OCI-LY3 (cell line): ENCODE data around the gene PRR30.
"Not testable (repeated sequence)": the region's sequence is repeated elsewhere in the genome, so short reads cannot be mapped to it uniquely, and the experiment has no call there.

Experiments
- H2AFZ ChIP-seq: fragments of 200-600, 300-600 bp; shearing (Covaris generic); 2 replicates; pipeline ENCODE4 v1.6.0; 2014; ENCODE audit warnings: antibody characterized with exemption, low read depth, low read length
- H3K27ac ChIP-seq: fragments of 200-600, 300-600 bp; sonication (generic); 2 replicates; pipeline ENCODE4 v1.5.1; 2014; ENCODE audit warnings: mild to moderate bottlenecking, low read length, moderate library complexity, mixed read lengths
- H3K27me3 ChIP-seq: fragments of 200-600, 300-600 bp; sonication (generic); 2 replicates; pipeline ENCODE4 v1.6.1; 2014; ENCODE audit warnings: low read depth, low read length, mixed read lengths
- H3K36me3 ChIP-seq: fragments of 200-600, 300-600 bp; sonication (generic); replicated peaks from 2 replicates; pipeline ENCODE3; 2014; ENCODE audit warnings: low read depth, low read length, mixed read lengths
- H3K4me1 ChIP-seq: fragments of 300-600, 200-600 bp; sonication (generic); 2 replicates; pipeline ENCODE4 v1.6.1; 2014; ENCODE audit warnings: low read length, mixed read lengths
- H3K4me2 ChIP-seq: fragments of 200-600, 300-600 bp; sonication (generic); 2 replicates; pipeline ENCODE4 v1.6.1; 2014; ENCODE audit warnings: low read length, mixed read lengths
- H3K4me3 ChIP-seq: fragments of 300-600, 200-600 bp; sonication (generic); 2 replicates; pipeline ENCODE4 v1.5.1; 2014; ENCODE audit warnings: antibody characterized with exemption, mild to moderate bottlenecking, low read length, moderate library complexity
- H3K79me2 ChIP-seq: fragments of 300-600, 200-600 bp; shearing (Covaris generic); 2 replicates; pipeline ENCODE4 v1.6.1; 2014; ENCODE audit warnings: mild to moderate bottlenecking, low read length, mixed read lengths
- H3K9ac ChIP-seq: fragments of 300-600, 200-600 bp; shearing (Covaris generic); 2 replicates; pipeline ENCODE4 v1.6.0; 2014; ENCODE audit warnings: mild to moderate bottlenecking, low read length, moderate library complexity
- H3K9me3 ChIP-seq: fragments of 200-600, 300-600 bp; shearing (Covaris generic); 2 replicates; pipeline ENCODE4 v1.6.1; 2014; ENCODE audit warnings: low read length, mixed read lengths; ENCODE audit not compliant: insufficient read depth
- H4K20me1 ChIP-seq: fragments of 200-600, 300-600 bp; sonication (generic); 2 replicates; pipeline ENCODE4 v1.6.1; 2016; ENCODE audit warnings: low read length, mixed read lengths; ENCODE audit not compliant: insufficient read depth
- EZH2phosphoT487 ChIP-seq: fragments of 200-600 bp; shearing (Covaris generic); IDR thresholded peaks from 2 replicates; pipeline ENCODE4 v1.6.1; 2018; ENCODE audit warnings: antibody characterized with exemption, mixed run types, low read depth
- TF ChIP-seq, protein P1 (sequence below): fragments of 200-600, 300-600 bp; sonication (generic); IDR thresholded peaks from 2 replicates; pipeline ENCODE4 v1.5.1; 2014; ENCODE audit warnings: antibody characterized with exemption, low read length, low read depth

The PRR30 gene

DNA sequence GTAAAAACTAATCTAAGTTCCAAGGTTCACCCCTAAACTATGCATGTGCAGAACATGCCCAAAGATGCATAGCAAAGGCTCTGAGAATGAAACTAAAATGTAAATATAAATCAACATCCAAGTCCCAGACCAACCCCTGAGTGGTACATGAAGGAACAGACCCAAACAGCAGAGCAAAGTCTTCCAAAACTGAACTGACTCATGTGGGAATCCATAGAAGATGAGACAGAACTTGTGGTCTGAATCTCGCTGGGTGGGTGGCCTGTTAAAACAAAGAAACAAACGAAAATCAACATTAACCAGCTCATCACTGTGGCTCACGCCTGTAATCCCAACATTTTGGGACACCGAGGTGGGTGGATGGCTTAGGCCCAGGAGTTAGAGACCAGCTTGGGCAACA is 43.1 kb upstream of the PRR30 start:
- peaks cover 5% of the 10 kb centered on the region; the same call in 1 of the 2 replicates for H3K4me1 ChIP-seq

DNA sequence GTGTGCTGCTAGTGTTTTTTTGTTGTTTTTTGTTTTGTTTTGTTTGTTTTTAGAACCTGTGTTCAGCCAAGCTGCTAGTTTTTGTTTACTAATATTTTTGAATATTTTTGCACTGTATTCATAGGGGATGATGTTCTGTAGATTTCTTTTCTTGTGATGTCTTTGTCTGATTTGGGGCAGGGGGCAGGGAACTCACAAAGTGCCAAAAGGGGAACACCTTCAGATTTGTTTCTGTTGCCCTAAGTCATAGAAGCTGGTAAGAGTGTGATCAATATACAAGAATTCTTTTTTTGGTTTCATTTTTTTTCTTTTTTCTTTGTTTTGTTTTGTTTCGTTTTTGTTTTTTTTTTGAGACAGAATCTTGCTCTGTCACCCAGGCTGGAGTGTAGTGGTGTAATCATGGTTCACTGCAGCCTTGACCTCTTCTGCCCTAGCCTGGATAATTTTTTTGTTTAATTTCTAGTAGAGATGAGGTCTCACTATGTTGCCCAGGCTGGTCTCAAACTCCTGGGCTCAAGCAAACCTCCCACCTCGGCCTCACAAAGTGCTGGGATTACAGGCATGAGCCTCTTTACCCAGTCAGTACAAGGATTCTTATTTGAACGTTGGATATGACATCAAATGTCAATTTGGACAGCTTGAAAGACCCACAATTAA is 40.3 kb upstream of the PRR30 start:
- peaks cover 11% of the 10 kb centered on the region for H3K27me3 ChIP-seq
- H3K9ac ChIP-seq: no peak overlapping the region
- no peaks in the 10 kb centered on the region for H3K79me2 ChIP-seq
- no peak overlapping the region for H2AFZ ChIP-seq
- no peak overlapping the region for H3K27ac ChIP-seq
- no peaks in the 10 kb centered on the region for H3K36me3 ChIP-seq
- H3K4me1 ChIP-seq: no peaks in the 10 kb centered on the region
- no peak overlapping the region for H3K4me3 ChIP-seq
- H3K9me3 ChIP-seq: no peaks in the 10 kb centered on the region
- no peak overlapping the region for H3K4me2 ChIP-seq
- H4K20me1 ChIP-seq: no peaks in the 10 kb centered on the region
- TF ChIP-seq, protein P1, sequence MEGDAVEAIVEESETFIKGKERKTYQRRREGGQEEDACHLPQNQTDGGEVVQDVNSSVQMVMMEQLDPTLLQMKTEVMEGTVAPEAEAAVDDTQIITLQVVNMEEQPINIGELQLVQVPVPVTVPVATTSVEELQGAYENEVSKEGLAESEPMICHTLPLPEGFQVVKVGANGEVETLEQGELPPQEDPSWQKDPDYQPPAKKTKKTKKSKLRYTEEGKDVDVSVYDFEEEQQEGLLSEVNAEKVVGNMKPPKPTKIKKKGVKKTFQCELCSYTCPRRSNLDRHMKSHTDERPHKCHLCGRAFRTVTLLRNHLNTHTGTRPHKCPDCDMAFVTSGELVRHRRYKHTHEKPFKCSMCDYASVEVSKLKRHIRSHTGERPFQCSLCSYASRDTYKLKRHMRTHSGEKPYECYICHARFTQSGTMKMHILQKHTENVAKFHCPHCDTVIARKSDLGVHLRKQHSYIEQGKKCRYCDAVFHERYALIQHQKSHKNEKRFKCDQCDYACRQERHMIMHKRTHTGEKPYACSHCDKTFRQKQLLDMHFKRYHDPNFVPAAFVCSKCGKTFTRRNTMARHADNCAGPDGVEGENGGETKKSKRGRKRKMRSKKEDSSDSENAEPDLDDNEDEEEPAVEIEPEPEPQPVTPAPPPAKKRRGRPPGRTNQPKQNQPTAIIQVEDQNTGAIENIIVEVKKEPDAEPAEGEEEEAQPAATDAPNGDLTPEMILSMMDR: no peak
- TF ChIP-seq EZH2phosphoT487: no peak

More for the DNA sequence above, 43.1 kb upstream of the PRR30 start:
- Histone ChIP-seq H2AFZ (peak overlapping the region; percentile 58; the same call in 1 of the 2 replicates), H3K79me2 (no peaks in the 10 kb centered on the region), H3K27ac (no peak overlapping the region), H3K27me3 (peaks cover 11% of the 10 kb centered on the region), H3K9ac (no peak overlapping the region), H3K4me2 (no peak overlapping the region), H3K36me3 (no peaks in the 10 kb centered on the region), H3K9me3 (no peaks in the 10 kb centered on the region), H4K20me1 (no peaks in the 10 kb centered on the region), H3K4me3 (no peak overlapping the region)
- TF ChIP-seq, protein P1: no peak
- TF ChIP-seq EZH2phosphoT487: no peak

DNA sequence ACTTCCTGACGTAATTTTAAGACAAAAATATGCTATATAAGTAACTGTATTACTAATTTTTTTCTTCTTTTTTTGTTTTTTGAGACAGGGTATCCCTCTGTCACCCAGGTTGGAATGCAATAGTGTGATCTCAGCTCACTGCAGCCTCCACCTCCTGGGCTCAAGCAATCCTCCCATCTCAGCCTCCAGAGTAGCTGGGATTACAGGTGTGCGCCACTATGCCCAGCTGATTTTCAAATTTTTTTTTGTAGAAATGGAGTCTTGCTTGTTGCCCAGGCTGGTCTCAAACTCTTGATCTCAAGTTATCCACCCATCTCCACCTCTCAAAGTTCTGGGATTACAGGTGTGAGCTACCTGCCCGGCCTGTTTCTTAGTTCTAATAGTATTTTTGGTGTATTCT is 39.3 kb upstream of the PRR30 start:
- Histone ChIP-seq H3K9me3 (no peaks in the 10 kb centered on the region), H3K36me3 (no peaks in the 10 kb centered on the region), H2AFZ (no peak overlapping the region), H3K27me3 (peaks cover 14% of the 10 kb centered on the region), H3K4me1 (no peaks in the 10 kb centered on the region), H3K4me2 (no peak overlapping the region), H3K9ac (no peak overlapping the region), H3K27ac (no peak overlapping the region), H3K4me3 (no peak overlapping the region), H3K79me2 (no peaks in the 10 kb centered on the region), H4K20me1 (no peaks in the 10 kb centered on the region)
- no peak for TF ChIP-seq EZH2phosphoT487
- TF ChIP-seq, protein P1: no peak

DNA sequence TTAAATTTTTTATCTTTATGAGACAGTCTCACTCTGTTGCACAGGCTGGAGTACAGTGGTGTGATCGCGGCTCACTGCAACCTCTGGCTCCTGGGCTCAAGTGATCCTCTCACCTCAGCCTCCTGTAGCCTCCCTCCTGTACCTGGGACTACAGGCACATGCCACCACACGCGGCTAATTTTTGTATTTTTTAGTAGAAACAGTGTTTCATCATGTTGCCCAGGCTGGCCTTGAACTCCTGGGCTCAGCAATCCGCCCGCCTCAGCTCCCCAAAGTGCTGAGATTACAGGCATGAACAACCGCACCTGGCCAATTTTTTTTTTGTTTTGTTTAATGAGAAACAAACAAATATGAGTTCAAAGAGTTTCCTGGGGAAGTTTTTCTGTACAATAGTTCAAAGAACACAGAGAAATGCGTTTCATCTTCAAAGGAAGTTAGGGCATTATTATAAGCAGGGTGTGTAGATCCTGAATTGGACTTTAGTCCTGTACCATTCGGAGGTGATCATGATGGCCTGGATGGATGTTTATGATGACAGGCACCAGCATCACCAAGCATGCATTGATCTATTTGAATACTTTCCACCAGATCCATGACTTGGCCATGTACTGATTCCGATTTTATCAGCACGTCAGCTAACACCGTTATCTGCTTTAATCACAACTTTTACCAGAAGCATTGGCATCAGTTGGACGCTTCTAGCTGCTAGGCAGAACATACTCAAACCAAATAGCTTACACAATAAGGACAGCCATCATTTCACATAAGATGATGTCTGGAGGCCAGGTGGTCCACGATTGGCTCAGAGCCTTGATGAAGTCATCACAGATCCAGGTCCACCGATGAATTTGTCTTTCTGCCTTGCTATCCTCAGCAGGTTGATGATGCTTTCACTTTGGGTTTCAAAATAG is 38.5 kb upstream of the PRR30 start:
- Histone ChIP-seq H3K79me2 (no peaks in the 10 kb centered on the region), H3K27ac (no peak overlapping the region), H3K27me3 (peaks cover 18% of the 10 kb centered on the region), H4K20me1 (no peaks in the 10 kb centered on the region), H3K4me2 (no peak overlapping the region), H2AFZ (no peak overlapping the region), H3K9me3 (no peaks in the 10 kb centered on the region), H3K36me3 (no peaks in the 10 kb centered on the region), H3K4me1 (peaks cover 5% of the 10 kb centered on the region), H3K4me3 (no peak overlapping the region), H3K9ac (no peak overlapping the region)
- no peak for TF ChIP-seq EZH2phosphoT487
- TF ChIP-seq, protein P1: no peak

DNA sequence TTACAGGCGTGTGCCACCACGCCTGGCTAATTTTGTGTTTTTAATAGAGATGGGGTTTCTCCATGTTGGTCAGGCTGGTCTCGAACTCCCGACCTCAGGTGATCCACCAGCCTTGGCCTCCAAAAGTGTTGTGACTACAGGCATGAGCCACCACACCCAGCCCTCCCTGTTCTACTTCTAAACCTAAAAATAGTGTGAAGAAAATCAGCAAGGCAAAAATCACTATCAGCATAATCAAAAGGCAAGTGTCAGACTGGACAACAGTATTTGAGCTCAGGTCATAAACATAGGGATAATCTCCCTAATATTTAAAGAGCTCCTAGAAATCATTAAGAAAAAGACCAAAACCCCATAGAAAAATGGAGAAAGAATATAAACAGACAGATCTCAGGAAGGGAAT is 36.6 kb upstream of the PRR30 start:
- not testable (repeated sequence) for H3K4me2 ChIP-seq, H3K9ac ChIP-seq, H3K27ac ChIP-seq, H3K9me3 ChIP-seq, H3K36me3 ChIP-seq, H3K79me2 ChIP-seq, H3K4me3 ChIP-seq, H2AFZ ChIP-seq, H4K20me1 ChIP-seq
- peaks cover 15% of the 10 kb centered on the region for H3K4me1 ChIP-seq
- H3K27me3 ChIP-seq: peaks cover 18% of the 10 kb centered on the region
